Calu3 (cell line): ENCODE measurements around the gene CPNE7. TPM values are rescaled to one million over a fixed set of nuclear protein-coding genes. Genes with fewer than 3 reads are reported as not detected.

Experiments
- BruUV-seq: library from RNA; stranded (reverse); fragments of 400-500 nt; replicated peaks from 2 replicates; lab custom pipeline; 2021; lab: Mats Ljungman, UMichigan
- CTCF ChIA-PET: fragments of 300-600 bp; sonication (Branson Sonifier 250); formaldehyde crosslinking; loops from one replicate; lab custom pipeline; 2022; ENCODE audit warnings: antibody characterized with exemption; lab: Charles Lee
- DNase-seq: peaks from one replicate; pipeline ENCODE4 v3.0.0; 2022
- H3K27ac Mint-ChIP-seq: one replicate; pipeline ENCODE4 v1.8.0; 2022; ENCODE audit warnings: mixed read lengths; ENCODE audit not compliant: unreplicated experiment
- H3K27me3 Mint-ChIP-seq: one replicate; pipeline ENCODE4 v1.8.0; 2022; ENCODE audit warnings: mixed read lengths; ENCODE audit not compliant: unreplicated experiment
- H3K36me3 Mint-ChIP-seq: one replicate; pipeline ENCODE4 v1.8.0; 2022; ENCODE audit warnings: mild to moderate bottlenecking, moderate library complexity, mixed read lengths; ENCODE audit not compliant: insufficient read depth, unreplicated experiment
- H3K4me1 Mint-ChIP-seq: one replicate; pipeline ENCODE4 v1.8.0; 2022; ENCODE audit warnings: mild to moderate bottlenecking, low read depth, mixed read lengths; ENCODE audit not compliant: unreplicated experiment
- H3K4me3 Mint-ChIP-seq: one replicate; pipeline ENCODE4 v1.8.0; 2022; ENCODE audit warnings: mild to moderate bottlenecking, low read depth, moderate library complexity, mixed read lengths; ENCODE audit not compliant: unreplicated experiment
- H3K9me3 Mint-ChIP-seq: one replicate; pipeline ENCODE4 v1.8.0; 2022; ENCODE audit warnings: low read depth, mixed read lengths; ENCODE audit not compliant: unreplicated experiment
- CTCF ChIP-seq: fragments of 200-600 bp; IDR thresholded peaks from one replicate; pipeline ENCODE4 v1.8.0; 2022; ENCODE audit warnings: antibody characterized with exemption; ENCODE audit not compliant: unreplicated experiment
- intact Hi-C: fragments of 100-400 bp; cut with micrococcal nuclease; formaldehyde crosslinking; loops from one replicate; pipeline ENCODE4 v1.10.0; 2022; ENCODE audit not compliant: unreplicated experiment
- total RNA-seq: library from RNA; stranded (reverse); gene quantifications from 2 replicates; pipeline ENCODE4 v1.2.3, GENCODE V29; 2022

The CPNE7 gene
- total RNA-seq, 1 experiment from 2014 or later: 31.3 TPM

- CTCF ChIA-PET: no interaction called here
Measured at GRCh38 chr16:89612415-89613166, 37.0 kb downstream of the CPNE7 start.

GRCh38 chr16:89613231-89613953, 37.8 kb downstream of the CPNE7 start, which contains the start of gene DPEP1:
TSS of gene DPEP1 (plus strand) at chr16:89613642. CDS start at chr16:89630411, 16,769 bp downstream.
- Mint-ChIP-seq H3K4me1 (peaks cover 15% of the 10 kb centered on the region), H3K9me3 (no peaks in the 10 kb centered on the region), H3K27ac (no peak within 1 kb of the TSS), H3K36me3 (peaks cover 5% of the 10 kb centered on the region), H3K4me3 (no peak within 1 kb of the TSS), H3K27me3 (peaks cover 27% of the 10 kb centered on the region)
- DNase-seq: no peak
- intact Hi-C loops: no loop called here
- TF ChIP-seq CTCF: no peak
- no TSS peak for BruUV-seq
- CTCF ChIA-PET: interaction anchor here (0.8 kb wide), 1 partner anchor 48 kb away, joined by 3 read pairs; no protein-coding TSS in a partner anchor

More at GRCh38 chr16:89612415-89613166, 37.0 kb downstream of the CPNE7 start:
- Mint-ChIP-seq H3K27ac (no peak overlapping the region), H3K4me1 (peaks cover 15% of the 10 kb centered on the region), H3K9me3 (no peaks in the 10 kb centered on the region), H3K36me3 (peaks cover 5% of the 10 kb centered on the region), H3K27me3 (peaks cover 27% of the 10 kb centered on the region), H3K4me3 (no peak overlapping the region)
- no peak for TF ChIP-seq CTCF
- DNase-seq: no peak
- no TSS peak for BruUV-seq
- intact Hi-C loops: no loop called here

- DNase-seq: no peak
- intact Hi-C loops: loop anchor here (2.0 kb wide), 1 partner anchor 27 kb away; no protein-coding TSS in a partner anchor
- Mint-ChIP-seq H3K9me3 (no peaks in the 10 kb centered on the region), H3K27me3 (peaks cover 27% of the 10 kb centered on the region), H3K36me3 (peaks cover 5% of the 10 kb centered on the region), H3K4me1 (peaks cover 15% of the 10 kb centered on the region), H3K4me3 (no peak overlapping the region), H3K27ac (no peak overlapping the region)
- no TSS peak for BruUV-seq
- TF ChIP-seq CTCF: no peak
- CTCF ChIA-PET: interaction anchor here (0.8 to 1.0 kb wide), 2 partner anchors 19 to 48 kb away, joined by 3 to 4 read pairs; no protein-coding TSS in a partner anchor
Measured at GRCh38 chr16:89613954-89614459, 38.4 kb downstream of the CPNE7 start.

- no peak overlapping the region for H3K27ac Mint-ChIP-seq
- H3K4me1 Mint-ChIP-seq: peaks cover 15% of the 10 kb centered on the region
- no peak overlapping the region for H3K4me3 Mint-ChIP-seq
- peaks cover 34% of the 10 kb centered on the region for H3K27me3 Mint-ChIP-seq
- H3K9me3 Mint-ChIP-seq: no peaks in the 10 kb centered on the region
- no peak for DNase-seq
- TF ChIP-seq CTCF: no peak
- peaks cover 5% of the 10 kb centered on the region for H3K36me3 Mint-ChIP-seq
- no TSS peak for BruUV-seq
- CTCF ChIA-PET: interaction anchor here (0.9 to 1.6 kb wide), 5 partner anchors 18 to 85 kb away, joined by 3 to 6 read pairs (median 3); no protein-coding TSS in a partner anchor
- intact Hi-C loops: loop anchor here (2.0 kb wide), 1 partner anchor 26 kb away; no protein-coding TSS in a partner anchor
Measured at GRCh38 chr16:89615176-89615575, 39.6 kb downstream of the CPNE7 start.
